ENCODE data around the gene CTRB2. TPM values are rescaled to one million over a fixed set of nuclear protein-coding genes. Genes with fewer than 3 reads are reported as not detected.

Gene CTRB2
- polyA plus RNA-seq, 1 of the 3 experiments (the other 2 are of a cell fraction) = not detected

DNA sequence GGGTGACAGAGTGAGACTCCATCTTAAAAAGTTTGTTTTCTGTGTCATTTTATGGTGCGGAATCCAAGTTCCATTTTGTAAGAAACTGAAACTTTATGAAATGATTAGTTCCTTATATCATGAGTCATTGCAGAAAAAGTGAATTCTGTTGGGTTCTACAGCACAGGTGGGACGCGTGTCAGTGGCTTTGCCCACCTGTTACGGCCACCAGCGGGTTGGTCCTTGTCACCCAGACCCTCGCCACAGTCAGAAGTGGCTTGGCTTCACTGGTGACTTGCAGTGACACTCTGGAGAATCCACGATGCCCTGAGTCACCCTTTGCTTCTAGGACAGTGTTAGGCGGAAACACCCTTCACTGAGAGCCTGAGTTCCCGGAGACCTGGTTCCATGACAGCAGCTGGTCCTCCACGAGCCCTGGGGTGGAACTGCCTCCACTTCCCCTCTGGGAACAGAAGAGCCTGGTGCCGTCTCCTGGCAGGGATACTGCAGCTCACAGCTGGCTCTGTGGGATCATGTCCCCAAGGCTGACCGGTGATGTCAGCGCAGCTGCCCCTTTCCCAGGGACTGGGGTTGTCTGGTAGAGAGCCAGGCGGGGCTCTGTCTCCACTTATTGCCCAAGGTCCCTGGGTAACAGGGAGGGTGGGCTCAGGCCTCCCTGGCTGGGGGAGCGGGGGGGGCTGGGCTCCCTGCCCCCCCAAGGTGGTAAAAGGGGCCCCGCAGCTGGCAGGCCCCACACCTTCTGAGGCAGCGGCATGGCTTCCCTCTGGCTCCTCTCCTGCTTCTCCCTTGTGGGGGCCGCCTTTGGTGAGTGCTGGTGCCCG, 11.5 kb upstream of the CTRB2 start, which contains the start of gene CTRB1:
TSS of gene CTRB1 (plus strand) at position 733 of the 821 bp plus-strand sequence. CDS start at position 753, 20 bp downstream.
- H3K4me2 ChIP-seq = 0 out of 2 replicates have a peak within 1 kb of the TSS, but pooled peaks have one; percentile 58
- WGBS (ENCODE audit: low lambda C conversion rate) = 94% methylated on average over 6 of the region's 19 CpGs

More for the DNA sequence above, 11.5 kb upstream of the CTRB2 start, which contains the start of gene CTRB1:
- Histone ChIP-seq H3K36me3 (replicated peaks in 1 of 2; ENCODE audit: control insufficient read depth in 1 of 2, insufficient read depth in 2 of 2, low read length in 1 of 2) (no peaks in the 10 kb centered on the region), H3K4me3 (ENCODE audit: low read depth in 2 of 2, low read length in 1 of 2) (no peak within 1 kb of the TSS), H2AFZ (ENCODE audit: low read depth) (no peak within 1 kb of the TSS), H3K9me2 (no peaks in the 10 kb centered on the region), H3K9me3 (no peaks in the 10 kb centered on the region), H3K27ac (ENCODE audit: low read depth in 2 of 2, low read length in 1 of 2) (peak within 1 kb of the TSS in 1 of 2 experiments; percentile 12; a peak in 1 of 4 replicates), H3K9ac (no peak within 1 kb of the TSS), H3K4me1 (ENCODE audit: control insufficient read depth in 1 of 2, insufficient read depth in 2 of 2, low read depth in 1 of 2, low read length in 1 of 2) (peaks cover 0 to 6% of the 10 kb centered on the region in 2 experiments; a peak in 1 of 4 replicates), H3F3A (replicated peaks; ENCODE audit: insufficient read depth) (no peaks in the 10 kb centered on the region), H3K79me2 (ENCODE audit: insufficient read depth) (no peaks in the 10 kb centered on the region), H3K27me3 (ENCODE audit: insufficient read depth) (no peaks in the 10 kb centered on the region), H4K20me1 (ENCODE audit: insufficient read depth) (no peaks in the 10 kb centered on the region)
- ChIA-PET POLR2A (interaction anchor here (0.5 kb wide), 1 partner anchor 199 kb away, joined by 3 read pairs; no protein-coding TSS in a partner anchor), CTCF (interaction anchor here (3.8 to 4.0 kb wide), 2 partner anchors 16 to 19 kb away, joined by 18 to 21 read pairs; no protein-coding TSS in a partner anchor)
- peak; percentile 57 for DNase-seq
- TF ChIP-seq JUND (IDR thresholded peaks at IDR 0.05) (no peak), POLR2AphosphoS5 (IDR thresholded peaks at IDR 0.05; ENCODE audit: low read depth, low read length) (no peak), RAD21 (IDR thresholded peaks at IDR 0.05; ENCODE audit: low read length) (no peak), YY1 (IDR thresholded peaks at IDR 0.05; ENCODE audit: low read depth) (no peak), GABPA (IDR thresholded peaks at IDR 0.05; ENCODE audit: low read depth) (no peak), EP300 (IDR thresholded peaks at IDR 0.05; ENCODE audit: borderline replicate concordance in 1 of 2, low read depth in 1 of 2, low read length in 1 of 2) (no peak), GATA2 (CRISPR knock-in tag; IDR thresholded peaks at IDR 0.05) (no peak), MXI1 (IDR thresholded peaks at IDR 0.05; ENCODE audit: low read depth, low read length) (no peak), RXRA (IDR thresholded peaks at IDR 0.05; ENCODE audit: borderline replicate concordance, low read depth) (no peak)
- TF ChIP-seq, protein P1, sequence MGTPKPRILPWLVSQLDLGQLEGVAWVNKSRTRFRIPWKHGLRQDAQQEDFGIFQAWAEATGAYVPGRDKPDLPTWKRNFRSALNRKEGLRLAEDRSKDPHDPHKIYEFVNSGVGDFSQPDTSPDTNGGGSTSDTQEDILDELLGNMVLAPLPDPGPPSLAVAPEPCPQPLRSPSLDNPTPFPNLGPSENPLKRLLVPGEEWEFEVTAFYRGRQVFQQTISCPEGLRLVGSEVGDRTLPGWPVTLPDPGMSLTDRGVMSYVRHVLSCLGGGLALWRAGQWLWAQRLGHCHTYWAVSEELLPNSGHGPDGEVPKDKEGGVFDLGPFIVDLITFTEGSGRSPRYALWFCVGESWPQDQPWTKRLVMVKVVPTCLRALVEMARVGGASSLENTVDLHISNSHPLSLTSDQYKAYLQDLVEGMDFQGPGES (IDR thresholded peaks at IDR 0.05; ENCODE audit: low read depth, low read length) = no peak
- TF ChIP-seq, protein P2, sequence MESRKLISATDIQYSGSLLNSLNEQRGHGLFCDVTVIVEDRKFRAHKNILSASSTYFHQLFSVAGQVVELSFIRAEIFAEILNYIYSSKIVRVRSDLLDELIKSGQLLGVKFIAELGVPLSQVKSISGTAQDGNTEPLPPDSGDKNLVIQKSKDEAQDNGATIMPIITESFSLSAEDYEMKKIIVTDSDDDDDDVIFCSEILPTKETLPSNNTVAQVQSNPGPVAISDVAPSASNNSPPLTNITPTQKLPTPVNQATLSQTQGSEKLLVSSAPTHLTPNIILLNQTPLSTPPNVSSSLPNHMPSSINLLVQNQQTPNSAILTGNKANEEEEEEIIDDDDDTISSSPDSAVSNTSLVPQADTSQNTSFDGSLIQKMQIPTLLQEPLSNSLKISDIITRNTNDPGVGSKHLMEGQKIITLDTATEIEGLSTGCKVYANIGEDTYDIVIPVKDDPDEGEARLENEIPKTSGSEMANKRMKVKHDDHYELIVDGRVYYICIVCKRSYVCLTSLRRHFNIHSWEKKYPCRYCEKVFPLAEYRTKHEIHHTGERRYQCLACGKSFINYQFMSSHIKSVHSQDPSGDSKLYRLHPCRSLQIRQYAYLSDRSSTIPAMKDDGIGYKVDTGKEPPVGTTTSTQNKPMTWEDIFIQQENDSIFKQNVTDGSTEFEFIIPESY (IDR thresholded peaks at IDR 0.05; ENCODE audit: borderline replicate concordance, low read depth) = no peak
- TF ChIP-seq, protein P3, sequence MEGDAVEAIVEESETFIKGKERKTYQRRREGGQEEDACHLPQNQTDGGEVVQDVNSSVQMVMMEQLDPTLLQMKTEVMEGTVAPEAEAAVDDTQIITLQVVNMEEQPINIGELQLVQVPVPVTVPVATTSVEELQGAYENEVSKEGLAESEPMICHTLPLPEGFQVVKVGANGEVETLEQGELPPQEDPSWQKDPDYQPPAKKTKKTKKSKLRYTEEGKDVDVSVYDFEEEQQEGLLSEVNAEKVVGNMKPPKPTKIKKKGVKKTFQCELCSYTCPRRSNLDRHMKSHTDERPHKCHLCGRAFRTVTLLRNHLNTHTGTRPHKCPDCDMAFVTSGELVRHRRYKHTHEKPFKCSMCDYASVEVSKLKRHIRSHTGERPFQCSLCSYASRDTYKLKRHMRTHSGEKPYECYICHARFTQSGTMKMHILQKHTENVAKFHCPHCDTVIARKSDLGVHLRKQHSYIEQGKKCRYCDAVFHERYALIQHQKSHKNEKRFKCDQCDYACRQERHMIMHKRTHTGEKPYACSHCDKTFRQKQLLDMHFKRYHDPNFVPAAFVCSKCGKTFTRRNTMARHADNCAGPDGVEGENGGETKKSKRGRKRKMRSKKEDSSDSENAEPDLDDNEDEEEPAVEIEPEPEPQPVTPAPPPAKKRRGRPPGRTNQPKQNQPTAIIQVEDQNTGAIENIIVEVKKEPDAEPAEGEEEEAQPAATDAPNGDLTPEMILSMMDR (IDR thresholded peaks at IDR 0.05) = no peak

All from SK-N-SH (cell line).